Hematopoietic multipotent progenitor cell treated with erythropoietin and hydrocortisone succinate and interleukin-3 and kit ligand, for 17 days (in vitro differentiated cells): ENCODE measurements around the gene LGALS3BP.
"Not testable (repeated sequence)": the region's sequence is repeated elsewhere in the genome, so short reads cannot be mapped to it uniquely, and the experiment has no call there.

ENCODE experiments used
- DNase-seq: peaks from one replicate; pipeline ENCODE4 v3.0.0-alpha.2; 2015; ENCODE audit warnings: low spot score

LGALS3BP gene

DNA sequence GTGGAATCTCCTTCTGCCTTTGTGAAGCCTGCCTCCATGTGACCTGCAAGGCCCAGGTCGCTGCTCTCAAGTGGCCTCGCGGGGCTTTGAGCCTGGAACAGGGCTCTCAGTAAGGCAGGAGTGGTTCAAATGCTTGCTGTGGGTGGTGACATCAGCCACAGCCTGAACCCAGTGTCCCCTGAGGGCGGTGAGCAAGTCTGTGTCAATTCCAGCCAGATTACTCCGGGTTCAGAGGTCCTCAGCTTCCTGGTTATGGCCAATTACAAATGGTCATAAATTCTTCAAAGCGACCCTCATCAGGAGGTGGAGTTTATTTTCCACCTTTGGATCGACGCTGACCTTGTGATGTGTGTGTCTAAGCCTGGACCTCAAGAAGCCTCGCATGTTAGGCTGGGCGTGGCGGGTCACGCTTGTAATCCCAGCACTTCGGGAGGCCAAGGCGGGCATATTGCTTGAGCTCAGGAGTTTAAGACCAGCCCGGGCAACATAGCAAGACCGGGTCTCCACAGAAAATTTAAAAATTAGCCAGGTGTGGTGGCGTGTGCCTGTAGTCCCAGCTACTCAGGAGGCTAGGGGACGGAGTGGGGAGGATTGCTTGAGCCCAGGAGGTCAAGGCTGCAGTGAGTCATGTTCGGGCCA is 17.3 kb downstream of the LGALS3BP start:
- DNase-seq: no peak

DNA sequence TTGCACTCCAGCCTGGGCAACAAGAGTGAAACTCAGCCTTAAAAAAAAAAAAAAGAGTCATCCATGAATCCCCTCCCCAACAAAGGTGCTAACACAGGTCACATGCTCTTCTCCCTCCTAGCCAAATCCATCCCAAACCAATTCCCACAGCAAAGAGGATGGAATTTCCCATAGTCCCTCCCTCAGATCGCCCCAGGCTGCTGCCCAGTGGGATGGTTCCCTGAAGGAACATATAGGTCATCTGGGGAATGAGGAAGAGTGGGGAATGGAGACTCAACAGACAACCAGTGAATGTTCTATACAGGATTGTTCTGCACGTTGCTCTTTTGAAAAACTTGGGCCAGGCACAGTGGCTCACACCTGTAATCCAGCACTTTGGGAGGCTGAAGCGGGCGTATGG is 18.2 kb downstream of the LGALS3BP start:
- no peak for DNase-seq

DNA sequence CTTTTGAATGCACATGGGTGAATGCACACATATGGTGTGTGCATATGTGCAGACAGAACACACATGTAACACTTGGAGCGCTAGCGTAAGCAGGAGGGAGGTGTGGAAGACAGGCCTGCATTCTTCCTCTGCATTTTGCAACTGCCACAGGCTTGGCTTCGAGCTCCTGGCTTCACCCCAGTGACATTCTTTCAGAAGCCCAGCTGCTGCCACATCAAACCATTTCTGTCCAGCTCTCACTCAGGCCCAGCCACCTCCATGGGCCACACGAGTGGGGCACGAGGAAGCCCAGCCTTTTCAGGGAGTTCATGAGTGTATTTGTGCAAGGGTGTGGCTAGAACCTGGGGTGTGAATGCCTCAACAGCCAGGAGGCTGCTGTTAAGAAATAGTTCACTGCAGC is 18.8 kb downstream of the LGALS3BP start:
- no peak for DNase-seq

DNA sequence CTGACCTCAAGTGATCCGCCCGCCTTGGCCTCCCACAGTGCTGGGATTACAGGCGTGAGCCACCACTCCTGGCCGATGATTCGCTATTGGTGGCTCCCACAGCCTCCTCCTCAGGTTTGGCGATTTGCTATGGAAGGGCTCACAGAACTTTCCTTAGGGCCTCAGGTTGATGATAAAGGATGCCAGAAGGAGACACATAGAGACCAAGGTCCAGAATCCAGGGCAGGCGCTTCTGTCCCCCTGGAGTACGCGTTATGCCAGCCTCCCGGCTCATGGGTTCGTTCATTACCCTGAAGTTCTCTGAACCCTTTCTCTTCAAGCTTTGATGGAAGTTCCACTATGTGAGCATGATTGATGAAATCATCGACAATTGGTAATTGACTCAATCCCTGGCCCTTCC is 19.9 kb downstream of the LGALS3BP start:
- DNase-seq: no peak

DNA sequence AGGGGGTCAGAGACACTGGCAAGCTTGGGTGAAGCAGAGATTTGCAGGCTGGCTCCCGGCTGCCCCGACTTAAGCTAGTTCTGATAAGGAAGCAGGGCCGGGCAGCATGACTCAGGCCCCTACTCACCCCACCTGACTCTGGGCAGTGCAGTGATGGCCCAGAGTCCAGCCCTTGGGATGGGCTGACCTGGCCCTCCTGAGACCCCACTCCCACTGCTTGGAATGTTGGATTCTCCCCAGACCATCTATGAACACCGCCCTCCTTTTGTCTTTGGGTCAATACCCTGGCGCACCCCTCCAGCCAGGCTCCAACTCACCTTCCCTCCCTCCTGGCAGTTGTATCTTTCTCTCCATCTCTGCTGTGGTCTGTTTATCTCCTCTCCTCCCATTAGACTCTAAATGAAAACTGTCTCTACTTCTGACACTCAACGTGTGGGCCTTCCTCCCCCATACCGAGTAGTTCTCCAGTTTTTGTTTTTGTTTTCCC is 21.0 kb downstream of the LGALS3BP start:
- no peak for DNase-seq

DNA sequence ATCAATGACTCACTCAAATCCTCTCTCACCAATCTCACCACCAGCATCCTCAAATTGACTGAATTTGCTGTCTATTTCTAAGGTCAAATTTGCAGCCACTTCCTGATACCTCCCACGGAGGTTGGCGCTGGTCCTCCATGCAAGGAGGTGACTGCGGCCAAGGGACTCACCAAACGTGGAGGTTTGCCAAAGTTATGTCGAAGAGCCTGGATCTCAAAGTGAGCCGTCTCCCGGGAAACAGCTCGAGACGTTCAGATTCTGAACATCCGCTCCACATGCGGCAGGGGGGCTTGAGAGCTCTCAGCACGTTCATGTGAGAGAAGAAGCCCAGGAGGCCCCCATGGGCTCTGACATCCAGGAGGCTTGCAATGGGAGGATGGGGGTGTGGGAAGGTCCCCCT is 22.6 kb downstream of the LGALS3BP start:
- DNase-seq: no peak

DNA sequence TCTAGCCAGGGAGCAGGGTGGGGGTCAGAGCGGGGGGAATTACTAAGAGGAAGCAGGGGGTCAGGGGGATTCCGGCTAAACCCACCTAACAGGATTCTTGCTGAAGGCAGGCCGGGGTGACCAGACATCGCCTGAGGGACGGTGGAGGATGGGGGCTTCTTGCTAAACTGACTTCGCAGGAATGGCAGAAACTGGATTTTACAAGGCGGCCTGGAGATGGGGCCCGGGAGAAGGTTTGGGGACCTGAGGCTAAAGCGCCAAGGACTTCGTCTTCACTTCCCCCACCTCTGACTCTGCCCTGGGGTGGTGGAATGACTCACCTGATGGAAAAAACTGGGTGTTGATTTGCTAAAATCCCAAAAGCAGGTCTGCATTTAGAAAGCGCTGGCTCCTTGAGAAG is 23.5 kb downstream of the LGALS3BP start:
- no peak for DNase-seq

DNA sequence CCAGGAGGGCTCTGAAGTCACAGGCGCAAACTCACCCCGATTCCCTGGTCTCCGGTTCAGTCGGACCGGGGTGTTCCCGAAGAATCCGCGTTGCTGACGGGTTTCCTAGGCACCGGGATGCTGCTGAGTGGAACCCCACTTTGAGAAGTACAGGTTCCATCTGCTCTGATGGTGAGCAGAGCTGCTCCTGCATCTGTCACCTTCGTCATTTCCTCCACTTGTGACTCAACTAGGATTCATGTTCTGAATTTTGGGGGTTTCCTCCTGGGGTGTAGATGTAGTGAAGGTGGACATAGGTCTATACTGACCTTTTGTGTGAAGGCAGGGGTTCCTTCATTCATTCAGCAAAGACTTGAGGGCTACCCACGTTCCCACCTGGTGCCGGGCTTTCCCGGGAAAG is 25.0 kb downstream of the LGALS3BP start:
- no peak for DNase-seq

DNA sequence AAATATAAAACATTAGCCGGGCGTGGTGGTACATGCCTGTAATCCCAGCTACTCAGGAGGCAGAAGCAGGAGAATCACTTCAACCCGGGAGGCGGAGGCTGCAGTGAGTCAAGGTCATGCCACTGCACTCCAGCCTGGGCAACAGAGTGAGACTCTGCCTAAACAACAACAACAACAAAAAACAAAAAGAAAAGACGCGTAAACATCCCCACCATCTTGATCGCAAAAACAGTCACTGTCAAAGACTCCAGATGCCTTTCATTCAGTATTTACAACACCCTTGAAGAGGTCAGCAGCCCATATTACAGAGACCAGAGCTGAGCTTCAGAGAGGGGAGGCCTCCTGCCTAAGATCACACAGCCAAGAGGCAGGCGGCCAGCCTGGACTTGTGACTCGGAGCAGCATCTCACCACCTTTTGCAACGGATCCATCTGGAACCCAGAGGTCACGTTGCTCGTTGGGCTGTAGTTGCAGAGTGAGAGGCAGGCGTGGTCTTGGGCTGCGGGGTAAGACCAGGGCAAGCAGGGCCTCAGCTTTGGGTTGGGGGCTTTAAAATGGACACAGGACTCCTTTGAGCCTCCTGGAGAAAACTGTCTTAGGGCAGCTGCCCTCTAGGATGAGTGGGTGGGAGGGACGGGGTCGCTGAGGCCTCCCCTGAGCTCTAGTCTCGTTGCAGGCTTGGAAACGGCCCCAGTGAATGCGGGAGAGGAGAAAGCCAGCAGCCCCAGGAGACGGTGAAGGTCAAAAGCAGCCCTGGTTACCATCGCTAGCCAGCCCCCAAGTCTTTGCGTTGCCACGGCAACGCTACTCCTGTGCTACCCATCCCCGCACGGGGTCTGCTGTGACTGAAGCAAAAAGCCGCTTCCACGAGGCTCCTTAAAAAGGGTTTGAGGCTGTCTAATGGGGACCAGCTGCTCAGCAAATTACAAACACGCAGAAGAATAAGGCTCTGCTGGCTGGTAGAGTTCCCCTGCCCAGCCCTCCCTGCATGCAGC is 26.1 kb downstream of the LGALS3BP start:
- DNase-seq: no peak

DNA sequence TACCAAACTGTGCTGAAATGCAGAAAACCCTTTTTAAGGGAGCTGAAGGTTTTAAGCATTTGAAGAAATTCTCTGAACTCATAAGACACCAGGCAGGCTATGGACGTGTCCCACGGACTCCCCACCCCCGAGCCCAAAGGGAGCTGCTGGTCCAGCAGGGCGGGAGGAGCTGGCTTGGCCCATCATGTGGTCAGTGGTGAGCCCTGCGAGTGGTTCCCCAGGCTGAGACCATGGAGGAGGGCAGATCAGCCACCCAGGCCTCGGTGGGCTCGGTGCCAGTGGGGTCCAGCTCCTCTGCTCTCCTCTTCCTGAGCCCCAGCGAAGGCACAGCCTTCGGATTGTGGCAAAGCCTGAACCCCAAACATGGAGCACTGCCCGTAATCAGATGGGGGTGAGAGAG is 27.0 kb downstream of the LGALS3BP start:
- no peak for DNase-seq

DNA sequence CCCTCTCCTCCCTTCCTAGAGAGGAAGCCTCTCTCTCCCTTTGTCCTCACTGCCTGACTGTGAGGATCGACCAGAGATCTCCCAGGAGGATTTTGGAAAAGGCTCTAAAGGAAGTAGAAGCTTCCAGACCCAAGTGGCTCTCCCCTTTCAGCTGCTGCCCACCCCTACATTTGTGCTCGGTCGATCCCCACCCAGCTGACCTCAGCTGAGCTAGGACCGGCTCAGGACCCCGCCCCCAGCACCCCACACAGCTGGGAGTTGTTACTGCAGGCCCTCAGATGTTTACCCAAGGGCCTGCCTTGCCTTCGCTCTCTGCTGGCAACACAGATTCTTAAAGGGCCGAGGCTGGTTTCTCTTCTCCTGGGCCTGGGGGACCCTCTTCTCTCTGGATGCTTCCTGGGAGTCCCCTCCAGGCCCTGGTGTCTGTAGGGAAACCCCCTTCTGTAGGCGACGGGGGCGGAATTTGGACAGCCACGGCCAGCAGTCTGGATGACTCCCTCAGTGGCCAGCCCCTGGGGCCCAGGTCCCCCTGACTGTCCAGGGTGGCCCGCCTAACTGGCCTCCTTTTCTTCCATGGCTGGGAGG is 27.7 kb downstream of the LGALS3BP start:
- no peak for DNase-seq

DNA sequence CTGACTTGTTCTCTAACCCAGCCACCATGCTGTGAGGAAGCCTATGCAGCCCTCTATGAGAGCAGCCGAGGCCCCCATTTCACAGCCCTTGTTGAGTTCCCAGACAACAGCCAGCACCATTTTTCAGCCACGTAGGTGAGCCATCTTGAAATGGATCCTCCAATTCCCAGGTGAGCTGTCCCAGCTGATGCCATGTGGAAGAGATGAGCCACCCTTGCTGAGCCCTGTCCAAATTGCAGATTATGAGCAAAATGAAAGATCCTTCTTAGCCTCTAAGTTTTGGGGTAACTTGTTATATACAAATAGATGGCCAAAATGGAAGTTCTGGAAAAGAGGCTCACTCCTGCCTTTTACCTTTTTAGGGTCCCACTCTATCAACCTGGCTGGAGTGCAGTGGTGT is 28.9 kb downstream of the LGALS3BP start:
- DNase-seq: no peak

DNA sequence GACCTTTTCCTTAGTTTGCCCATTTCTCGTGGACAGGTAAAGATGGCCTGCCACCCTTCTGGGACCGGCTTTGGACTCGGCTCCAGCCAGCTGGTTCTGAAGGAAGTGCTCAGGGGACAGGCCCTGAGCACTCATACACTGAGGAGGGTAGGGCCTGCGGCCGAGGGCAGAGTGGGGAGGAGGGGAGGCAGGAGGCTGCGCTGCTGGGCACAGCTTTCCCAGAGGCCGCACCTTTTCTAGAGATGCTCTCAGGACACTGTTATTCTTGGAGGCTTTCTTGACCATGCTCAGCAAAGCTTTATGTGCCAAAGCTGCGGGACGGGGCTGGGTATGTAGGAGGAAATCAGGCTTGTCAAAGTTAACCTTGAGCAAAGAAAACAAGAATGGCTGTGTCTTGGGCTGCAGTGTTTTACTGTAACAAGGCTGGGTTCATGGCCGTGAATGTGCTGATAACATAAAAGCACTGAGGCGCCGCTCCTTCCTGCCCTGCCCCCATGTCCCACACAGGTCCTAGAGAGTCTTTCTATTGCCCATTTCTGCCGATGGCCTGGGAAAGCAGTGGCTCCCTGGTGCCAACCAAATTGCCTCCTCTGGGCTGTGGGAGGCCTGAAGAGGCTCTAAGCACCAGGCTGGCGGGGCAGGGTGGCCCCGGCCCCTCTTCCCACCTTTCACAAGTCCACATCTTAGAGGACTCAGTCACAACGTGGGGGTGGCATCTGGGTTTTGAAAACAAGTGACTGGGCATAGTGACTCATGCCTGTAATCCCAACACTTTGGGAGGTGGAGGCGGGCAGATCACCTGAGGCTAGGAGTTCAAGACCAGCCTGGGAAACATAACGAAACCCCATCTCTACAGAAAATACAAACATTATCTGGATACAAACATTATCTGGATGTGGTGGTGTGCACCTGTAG is 32.2 kb downstream of the LGALS3BP start:
- no peak for DNase-seq

DNA sequence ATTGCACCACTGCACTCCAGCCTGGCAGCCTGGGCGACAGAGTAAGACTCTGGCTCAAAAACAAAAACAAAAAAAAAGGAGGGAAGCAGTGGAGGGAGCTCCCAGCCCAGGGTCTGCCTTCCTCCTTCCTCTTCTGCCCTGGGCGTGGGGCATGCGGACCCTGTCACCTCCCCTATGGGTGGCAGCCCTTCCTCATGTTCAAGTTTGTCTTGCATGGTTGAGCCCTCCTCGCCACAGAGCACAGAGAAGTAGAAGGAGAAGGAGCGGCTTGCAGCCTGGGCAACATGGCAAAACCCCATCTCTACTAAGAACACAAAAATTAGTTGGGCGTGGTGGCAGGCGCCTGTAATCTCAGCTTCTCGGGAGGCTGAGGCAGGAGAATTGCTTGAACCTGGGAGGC is 33.1 kb downstream of the LGALS3BP start:
- DNase-seq: no peak

DNA sequence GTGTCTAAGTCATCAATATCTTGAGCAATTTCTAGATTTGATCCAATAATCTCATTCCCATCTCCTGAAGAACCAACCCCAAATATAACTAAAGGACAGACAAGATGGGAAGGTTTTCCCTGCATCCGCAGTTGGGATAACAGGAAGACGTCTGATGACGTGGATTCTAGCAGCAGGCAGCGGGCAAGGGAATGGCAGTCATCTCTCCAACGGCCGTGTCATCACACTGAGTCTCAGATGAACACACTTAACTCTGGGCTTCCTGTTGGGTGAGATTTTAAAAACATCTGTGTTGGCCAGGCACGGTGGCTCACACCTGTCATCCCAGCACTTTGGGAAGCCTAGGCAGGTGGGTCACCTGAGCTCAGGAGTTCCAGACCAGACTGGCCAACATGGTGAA is 33.6 kb downstream of the LGALS3BP start:
- no peak for DNase-seq

DNA sequence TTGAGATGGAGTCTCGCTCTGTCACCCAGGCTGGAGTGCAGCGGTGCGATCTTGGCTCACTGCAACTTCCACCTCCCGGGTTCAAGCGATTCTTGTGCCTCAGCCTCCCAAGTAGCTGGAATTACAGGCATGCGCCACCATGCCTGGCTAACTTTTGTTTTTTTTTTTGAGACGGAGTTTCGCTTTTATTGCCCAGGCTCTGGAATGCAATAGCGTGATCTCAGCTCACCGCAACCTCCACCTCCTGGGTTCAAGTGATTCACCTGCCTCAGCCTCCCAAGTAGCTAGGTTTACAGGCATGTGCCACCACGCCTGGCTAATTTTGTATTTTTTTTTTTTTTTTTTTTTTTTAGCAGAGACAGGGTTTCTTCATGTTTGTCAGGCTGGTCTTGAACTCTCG is 34.3 kb downstream of the LGALS3BP start:
- DNase-seq: not testable (repeated sequence)

DNA sequence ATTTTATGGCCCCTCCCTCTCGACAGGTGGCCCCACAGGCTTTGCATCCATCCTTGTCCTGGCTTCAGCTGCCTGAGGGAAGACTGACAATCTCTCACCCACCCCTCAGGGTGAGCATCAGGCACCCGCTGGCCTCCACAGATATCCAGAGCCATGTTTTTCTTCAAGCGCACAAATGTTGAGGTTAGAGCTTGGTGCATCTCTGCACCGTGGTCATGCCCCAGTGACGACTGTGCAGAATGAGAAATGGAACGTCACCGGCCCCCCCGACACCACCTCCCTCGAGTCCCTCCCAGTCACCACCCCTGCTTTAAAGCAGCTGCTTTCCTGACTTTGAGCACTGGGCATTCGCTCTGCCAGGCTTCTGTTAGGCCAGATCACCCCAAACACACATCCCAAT is 34.8 kb downstream of the LGALS3BP start:
- DNase-seq: no peak

DNA sequence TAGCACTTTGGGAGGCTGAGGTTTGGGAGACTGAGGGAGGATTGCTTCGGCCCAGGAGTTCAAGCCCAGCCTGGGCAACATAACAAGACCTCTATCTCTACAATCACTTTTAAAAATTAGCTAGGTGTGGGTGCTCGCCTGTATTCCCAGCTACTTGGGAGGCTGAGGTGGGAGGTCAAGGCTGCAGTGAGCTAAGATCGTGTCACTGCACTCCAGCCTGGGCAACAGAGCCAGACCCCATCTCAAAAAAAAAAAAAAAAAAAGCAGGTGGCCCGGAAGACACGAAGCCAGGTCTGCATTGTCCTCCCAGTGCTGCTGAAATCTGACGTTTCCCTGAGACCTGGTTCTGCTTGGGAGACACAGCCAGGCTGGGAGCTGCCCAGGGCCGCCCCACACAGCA is 35.7 kb downstream of the LGALS3BP start:
- no peak for DNase-seq

DNA sequence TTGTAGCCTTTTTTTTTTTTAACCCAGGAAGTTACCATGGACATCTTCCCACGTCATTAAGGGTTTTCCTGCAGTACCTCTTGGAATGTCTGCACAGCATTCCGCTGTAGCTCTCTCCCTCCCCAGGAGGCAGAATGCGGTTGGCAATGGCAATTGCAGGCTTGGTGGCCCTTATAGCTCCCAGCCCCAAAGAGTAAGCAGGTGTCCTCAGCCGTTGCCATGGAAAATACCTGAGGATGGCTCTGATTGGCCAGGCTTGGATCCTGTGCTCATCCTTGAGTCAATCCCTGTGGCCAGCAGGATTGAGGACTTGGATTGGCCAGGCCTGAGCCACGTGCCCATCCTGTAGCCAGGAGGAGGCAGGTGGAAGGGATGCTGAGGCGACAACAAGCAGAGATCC is 39.0 kb downstream of the LGALS3BP start:
- no peak for DNase-seq

DNA sequence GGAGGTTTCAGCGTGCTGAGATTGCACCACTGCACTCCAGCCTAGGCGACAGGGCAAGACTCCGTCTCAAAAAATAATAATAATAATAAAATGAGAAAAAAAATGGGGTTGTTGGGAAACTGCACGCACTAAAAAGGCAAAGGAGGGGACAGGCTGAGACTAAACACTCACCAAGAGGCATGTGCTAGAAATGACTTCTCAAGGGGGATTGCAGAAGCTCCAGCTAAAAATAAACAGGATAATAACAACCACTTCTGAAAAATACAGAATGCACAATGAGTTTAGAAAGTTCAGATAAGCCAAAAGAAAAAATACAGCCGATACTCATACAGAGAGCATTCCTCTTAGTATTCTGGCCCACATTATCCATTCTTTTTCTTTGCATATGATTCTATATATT is 39.5 kb downstream of the LGALS3BP start:
- DNase-seq: no peak

DNA sequence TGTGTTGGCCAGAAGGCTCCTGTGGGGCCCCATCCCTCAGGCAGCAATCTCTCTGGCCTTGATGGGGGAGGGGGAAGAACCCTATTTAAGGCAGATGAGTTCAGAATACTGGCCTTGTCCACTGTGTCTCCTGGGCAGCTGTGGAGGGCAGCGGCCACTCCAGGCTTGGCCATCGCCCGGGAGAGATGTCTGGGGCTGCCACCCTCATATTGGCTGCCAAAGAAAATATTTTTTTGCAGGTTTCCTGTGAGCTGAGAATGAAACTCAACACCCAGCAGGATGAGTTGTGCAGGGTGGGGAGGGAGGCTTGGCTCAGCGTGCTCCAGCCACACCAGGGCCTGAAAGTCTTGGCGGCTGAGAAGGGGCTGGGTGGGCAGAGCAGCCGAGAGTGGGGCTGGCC is 40.1 kb downstream of the LGALS3BP start:
- DNase-seq: no peak

DNA sequence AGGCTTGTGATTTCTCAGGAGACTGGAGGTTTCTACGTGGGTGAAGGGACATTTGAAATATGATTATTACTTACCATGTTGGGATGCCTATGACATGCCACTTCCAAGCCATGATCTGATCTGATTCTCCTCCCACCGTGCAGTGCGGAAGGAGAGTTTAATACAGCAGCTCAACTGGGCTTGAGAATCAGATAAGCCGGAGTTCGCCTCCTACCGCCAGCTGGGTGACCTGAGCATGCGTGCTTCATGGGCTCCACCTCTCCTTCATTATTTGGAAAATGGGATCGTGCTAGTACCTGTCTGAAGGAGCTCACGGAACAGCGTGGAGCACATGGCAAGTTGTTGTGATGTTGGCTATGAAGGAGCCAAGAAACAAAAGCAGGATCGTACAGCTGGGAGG is 42.2 kb downstream of the LGALS3BP start:
- DNase-seq: no peak
